DND-41 (cell line): Measurements from ENCODE around the gene INPP5A.

ENCODE experiments used
- ATAC-seq: fragments of 200-7000 bp; cut with Tn5 transposase; 3 replicates; pipeline ENCODE4 v1.9.1; 2021; ENCODE audit warnings: low read depth; ENCODE audit not compliant: insufficient read depth
- DNase-seq: peaks from one replicate; pipeline ENCODE4 v3.0.0-alpha.2; 2020
- H2AFZ ChIP-seq: 2 replicates; pipeline ENCODE4 v1.6.0; 2012; ENCODE audit warnings: low read depth, low read length
- H3K27ac ChIP-seq: 2 replicates; pipeline ENCODE4 v1.5.1; 2012; ENCODE audit warnings: low read length, inconsistent platforms
- H3K27me3 ChIP-seq: fragments of 200-600 bp; sonication (generic); 2 replicates; pipeline ENCODE4 v1.6.0; 2012; ENCODE audit warnings: low read length, mild to moderate bottlenecking, inconsistent platforms; ENCODE audit not compliant: insufficient read depth, poor library complexity
- H3K36me3 ChIP-seq: 2 replicates; pipeline ENCODE4 v1.5.1; 2012; ENCODE audit warnings: low read length, inconsistent platforms; ENCODE audit not compliant: insufficient read depth
- H3K4me1 ChIP-seq: 2 replicates; pipeline ENCODE4 v1.5.1; 2012; ENCODE audit warnings: mild to moderate bottlenecking, low read length; ENCODE audit not compliant: insufficient read depth
- H3K4me2 ChIP-seq: 2 replicates; pipeline ENCODE4 v1.6.0; 2012; ENCODE audit warnings: mild to moderate bottlenecking, moderate library complexity, low read length, inconsistent platforms; ENCODE audit not compliant: insufficient read depth
- H3K4me3 ChIP-seq, 2 experiments: fragments of 200-600 bp in 1 of 2; shearing (Covaris generic) in 1 of 2; 2 replicates each; pipeline ENCODE4 v1.5.1; 2012 to 2016; ENCODE audit warnings: inconsistent platforms in 2 of 2, low read length in 2 of 2, mild to moderate bottlenecking in 2 of 2, low read depth in 1 of 2, moderate library complexity in 1 of 2
- H3K79me2 ChIP-seq: 2 replicates; pipeline ENCODE4 v1.6.0; 2012; ENCODE audit warnings: low read length, inconsistent platforms; ENCODE audit not compliant: insufficient read depth
- H3K9ac ChIP-seq: 2 replicates; pipeline ENCODE4 v1.6.0; 2012; ENCODE audit warnings: low read depth, mild to moderate bottlenecking, inconsistent platforms, low read length, moderate library complexity
- H3K9me3 ChIP-seq: 2 replicates; pipeline ENCODE4 v1.5.1; 2012; ENCODE audit warnings: low read length, moderate library complexity, mild to moderate bottlenecking, inconsistent platforms; ENCODE audit not compliant: insufficient read depth, severe bottlenecking
- H4K20me1 ChIP-seq: 2 replicates; pipeline ENCODE4 v1.6.0; 2012; ENCODE audit warnings: low read length; ENCODE audit not compliant: insufficient read depth
- EZH2 ChIP-seq: IDR thresholded peaks from 3 replicates; pipeline ENCODE4 v1.6.1; 2012; ENCODE audit warnings: borderline replicate concordance, low read depth, mild to moderate bottlenecking, moderate library complexity, low read length, inconsistent platforms; ENCODE audit not compliant: severe bottlenecking
- TF ChIP-seq, protein P1 (sequence below): IDR thresholded peaks from 2 replicates; pipeline ENCODE4 v1.5.1; 2012; ENCODE audit warnings: borderline replicate concordance, low read length, moderate library complexity, mild to moderate bottlenecking; ENCODE audit not compliant: poor library complexity, severe bottlenecking; ENCODE audit errors: extremely low read depth

Gene INPP5A

GRCh38 chr10:132644527-132645246 is 107.1 kb downstream of the INPP5A start:
- H3K79me2 ChIP-seq, result peaks cover 56% of the 10 kb centered on the region
- no peak for ATAC-seq
- peaks cover 20% of the 10 kb centered on the region for H3K36me3 ChIP-seq
- H3K27ac ChIP-seq, result no peak overlapping the region
- peaks cover 63% of the 10 kb centered on the region for H4K20me1 ChIP-seq
- no peaks in the 10 kb centered on the region for H3K27me3 ChIP-seq
- H3K4me2 ChIP-seq, result no peak overlapping the region
- no peak for TF ChIP-seq EZH2
- TF ChIP-seq, protein P1, sequence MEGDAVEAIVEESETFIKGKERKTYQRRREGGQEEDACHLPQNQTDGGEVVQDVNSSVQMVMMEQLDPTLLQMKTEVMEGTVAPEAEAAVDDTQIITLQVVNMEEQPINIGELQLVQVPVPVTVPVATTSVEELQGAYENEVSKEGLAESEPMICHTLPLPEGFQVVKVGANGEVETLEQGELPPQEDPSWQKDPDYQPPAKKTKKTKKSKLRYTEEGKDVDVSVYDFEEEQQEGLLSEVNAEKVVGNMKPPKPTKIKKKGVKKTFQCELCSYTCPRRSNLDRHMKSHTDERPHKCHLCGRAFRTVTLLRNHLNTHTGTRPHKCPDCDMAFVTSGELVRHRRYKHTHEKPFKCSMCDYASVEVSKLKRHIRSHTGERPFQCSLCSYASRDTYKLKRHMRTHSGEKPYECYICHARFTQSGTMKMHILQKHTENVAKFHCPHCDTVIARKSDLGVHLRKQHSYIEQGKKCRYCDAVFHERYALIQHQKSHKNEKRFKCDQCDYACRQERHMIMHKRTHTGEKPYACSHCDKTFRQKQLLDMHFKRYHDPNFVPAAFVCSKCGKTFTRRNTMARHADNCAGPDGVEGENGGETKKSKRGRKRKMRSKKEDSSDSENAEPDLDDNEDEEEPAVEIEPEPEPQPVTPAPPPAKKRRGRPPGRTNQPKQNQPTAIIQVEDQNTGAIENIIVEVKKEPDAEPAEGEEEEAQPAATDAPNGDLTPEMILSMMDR, result no peak
- no peak for DNase-seq
- no peak overlapping the region for H3K4me3 ChIP-seq
- no peak overlapping the region for H3K9ac ChIP-seq
- H3K4me1 ChIP-seq, result no peaks in the 10 kb centered on the region
- no peak overlapping the region for H2AFZ ChIP-seq
- H3K9me3 ChIP-seq, result no peaks in the 10 kb centered on the region

DNA sequence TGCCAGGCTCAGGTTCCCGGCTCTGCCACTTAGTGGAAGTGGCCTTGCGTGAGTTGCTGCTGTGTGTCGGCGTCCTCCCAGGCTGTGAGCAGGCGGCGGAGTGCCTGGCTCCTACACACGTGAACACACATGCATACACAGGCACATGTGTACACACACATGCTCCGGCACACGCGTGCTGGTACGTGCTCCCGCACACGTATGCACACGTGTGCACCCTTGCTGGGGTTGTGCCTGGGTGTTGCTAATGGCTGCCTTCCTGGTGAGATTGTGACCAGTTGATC is 107.6 kb downstream of the INPP5A start:
- H3K4me1 ChIP-seq, result no peaks in the 10 kb centered on the region
- TF ChIP-seq, protein P1, result no peak
- no peak for TF ChIP-seq EZH2
- no peak for ATAC-seq
- H3K27ac ChIP-seq, result no peak overlapping the region
- peaks cover 51% of the 10 kb centered on the region for H3K79me2 ChIP-seq
- no peak overlapping the region for H3K9ac ChIP-seq
- H4K20me1 ChIP-seq, result peaks cover 63% of the 10 kb centered on the region
- peaks cover 24% of the 10 kb centered on the region for H3K36me3 ChIP-seq
- no peaks in the 10 kb centered on the region for H3K9me3 ChIP-seq
- H3K27me3 ChIP-seq, result no peaks in the 10 kb centered on the region
- H2AFZ ChIP-seq, result no peak overlapping the region
- no peak for DNase-seq
- no peak overlapping the region for H3K4me2 ChIP-seq
- no peak overlapping the region for H3K4me3 ChIP-seq

- Histone ChIP-seq H3K36me3 (peaks cover 31% of the 10 kb centered on the region), H3K27ac (no peak overlapping the region), H3K9ac (no peak overlapping the region), H3K79me2 (peaks cover 44% of the 10 kb centered on the region), H3K27me3 (no peaks in the 10 kb centered on the region), H4K20me1 (peaks cover 63% of the 10 kb centered on the region), H2AFZ (no peak overlapping the region), H3K4me2 (no peak overlapping the region), H3K4me3 (no peak overlapping the region), H3K9me3 (no peaks in the 10 kb centered on the region), H3K4me1 (no peaks in the 10 kb centered on the region)
- TF ChIP-seq EZH2, result no peak
- TF ChIP-seq, protein P1, result no peak
- DNase-seq, result no peak
- no peak for ATAC-seq
Observed at GRCh38 chr10:132645630-132646442, 108.2 kb downstream of the INPP5A start.
